Measurements from ENCODE around the gene SSR1.
"Not testable (repeated sequence)": the region's sequence is repeated elsewhere in the genome, so short reads cannot be mapped to it uniquely, and the experiment has no call there.

SSR1 gene

DNA sequence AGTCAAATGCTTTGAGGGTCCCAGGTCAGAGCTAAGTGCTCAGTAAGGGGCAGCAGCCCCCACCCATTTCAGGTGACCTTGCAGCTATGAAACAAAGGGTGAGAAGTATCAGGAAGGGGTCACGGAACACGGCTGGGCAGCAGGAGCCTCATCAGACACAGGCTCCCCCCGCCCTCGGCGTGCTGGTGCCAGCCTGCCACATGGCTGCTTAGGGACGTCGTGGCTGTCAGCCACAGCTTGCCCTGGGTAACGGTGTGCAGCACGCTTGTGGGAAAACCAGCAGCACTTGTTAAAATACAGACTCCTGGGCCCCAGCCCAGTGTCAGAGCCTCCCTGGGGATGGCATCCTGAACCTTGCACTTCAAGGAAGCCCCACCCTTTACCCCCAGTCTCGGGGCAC lies 39.3 kb downstream of the SSR1 start:
- no peak for DNase-seq

- DNase-seq, result no peak
Observed at GRCh38 chr6:7271205-7271534, 41.8 kb downstream of the SSR1 start.

DNA sequence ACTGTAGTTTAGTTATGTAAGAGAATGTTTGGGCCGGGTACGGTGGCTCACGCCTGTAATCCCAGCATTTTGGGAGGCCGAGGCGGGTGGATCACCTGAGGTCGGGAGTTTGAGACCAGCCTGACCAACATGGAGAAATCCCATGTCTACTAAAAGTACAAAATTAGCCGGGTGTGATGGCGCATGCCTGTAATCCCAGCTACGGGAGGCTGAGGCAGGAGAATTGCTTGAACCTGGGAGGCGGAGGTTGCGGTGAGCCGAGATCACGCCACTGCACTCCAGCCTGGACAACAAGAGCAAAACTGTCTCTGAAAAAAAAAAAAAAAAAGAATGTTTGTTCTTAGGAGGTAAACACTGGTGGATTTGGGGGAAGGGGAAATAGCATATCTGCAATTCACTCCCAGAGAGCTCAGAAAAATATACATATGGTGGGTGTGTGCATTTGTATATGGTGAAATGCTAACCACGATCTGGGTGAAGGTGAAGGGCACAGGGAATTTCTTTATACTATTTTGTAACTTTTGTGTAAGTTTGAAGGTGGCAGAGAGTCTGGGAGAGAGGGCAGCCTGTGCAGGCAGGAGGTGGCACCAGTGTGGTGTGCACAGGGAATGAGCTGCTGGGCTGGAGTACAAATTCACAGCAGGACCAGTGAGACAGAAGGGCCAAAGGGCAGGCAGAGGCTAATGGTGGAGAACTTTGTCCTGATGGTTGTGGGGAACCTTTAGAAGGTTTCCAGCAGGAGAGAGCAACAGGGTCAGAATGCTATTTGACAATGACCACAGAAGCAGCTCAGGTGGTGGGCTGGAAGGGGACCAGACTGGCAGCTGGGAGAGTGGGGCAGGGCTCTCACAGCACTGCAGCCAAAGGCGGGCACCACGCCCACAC lies 42.4 kb downstream of the SSR1 start:
- no peak for DNase-seq

DNA sequence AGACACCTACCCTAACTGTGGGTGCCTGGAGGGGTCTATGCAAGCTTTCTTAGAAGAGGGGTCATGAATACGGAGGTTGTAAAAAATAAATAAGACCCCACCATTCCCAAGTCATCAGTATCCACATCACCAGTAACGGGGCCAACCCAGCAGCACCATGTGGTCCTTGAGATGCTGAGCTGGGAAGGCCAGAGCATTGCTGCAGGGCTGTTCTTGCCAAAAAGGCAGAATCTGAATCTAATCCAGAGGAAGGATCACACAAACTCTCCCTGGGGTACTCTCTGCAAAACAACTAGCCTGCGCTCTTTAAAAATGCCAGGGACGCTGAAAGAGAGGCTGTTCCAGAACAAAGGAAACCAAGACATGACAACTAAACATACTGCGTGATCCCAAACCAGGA lies 43.2 kb downstream of the SSR1 start:
- DNase-seq, result no peak

- no peak for DNase-seq
Observed at GRCh38 chr6:7268816-7269555, 44.0 kb downstream of the SSR1 start.

DNA sequence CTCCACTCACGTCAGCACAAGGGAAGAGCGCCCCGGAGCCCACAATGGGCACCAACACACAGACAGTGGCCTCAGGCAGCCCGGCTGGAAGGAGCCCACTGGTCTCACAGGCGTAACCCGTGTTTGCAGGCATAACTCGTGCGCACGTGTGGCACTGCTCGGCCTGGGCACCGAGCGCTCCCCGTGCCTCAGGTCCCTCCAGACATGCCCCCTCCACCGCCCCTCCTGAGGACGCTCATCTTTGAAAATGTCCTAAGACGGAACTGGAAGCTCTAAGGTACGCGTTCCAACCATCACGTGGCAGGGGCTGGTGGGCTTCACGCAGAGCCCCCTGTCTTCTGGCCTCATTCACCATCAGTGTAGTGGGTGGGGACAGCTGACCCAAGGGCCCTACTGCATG lies 44.6 kb downstream of the SSR1 start:
- DNase-seq, result no peak

- DNase-seq, result no peak
Observed at GRCh38 chr6:7267466-7268091, 45.4 kb downstream of the SSR1 start.

DNA sequence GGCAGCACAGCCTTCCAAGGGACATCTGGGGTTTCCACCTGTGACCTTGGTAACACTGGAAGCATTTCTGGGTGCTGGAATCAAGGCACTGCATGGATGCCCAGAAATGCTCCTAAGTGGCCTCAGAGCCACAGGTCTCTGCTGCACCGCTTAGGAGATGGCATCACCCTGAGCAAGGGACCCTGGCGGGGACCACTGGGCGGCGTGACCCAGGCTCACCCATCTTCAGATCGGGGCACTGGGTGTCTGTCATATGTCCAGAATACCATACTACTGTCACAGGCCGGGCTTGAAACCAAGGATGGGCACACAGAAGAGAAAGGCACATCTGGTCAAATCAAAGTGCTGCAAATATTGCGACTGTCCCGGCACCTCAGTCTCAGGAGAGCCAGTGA lies 45.9 kb downstream of the SSR1 start:
- DNase-seq, result no peak

- not testable (repeated sequence) for DNase-seq
Observed at GRCh38 chr6:7265385-7265726, 47.6 kb downstream of the SSR1 start.

DNA sequence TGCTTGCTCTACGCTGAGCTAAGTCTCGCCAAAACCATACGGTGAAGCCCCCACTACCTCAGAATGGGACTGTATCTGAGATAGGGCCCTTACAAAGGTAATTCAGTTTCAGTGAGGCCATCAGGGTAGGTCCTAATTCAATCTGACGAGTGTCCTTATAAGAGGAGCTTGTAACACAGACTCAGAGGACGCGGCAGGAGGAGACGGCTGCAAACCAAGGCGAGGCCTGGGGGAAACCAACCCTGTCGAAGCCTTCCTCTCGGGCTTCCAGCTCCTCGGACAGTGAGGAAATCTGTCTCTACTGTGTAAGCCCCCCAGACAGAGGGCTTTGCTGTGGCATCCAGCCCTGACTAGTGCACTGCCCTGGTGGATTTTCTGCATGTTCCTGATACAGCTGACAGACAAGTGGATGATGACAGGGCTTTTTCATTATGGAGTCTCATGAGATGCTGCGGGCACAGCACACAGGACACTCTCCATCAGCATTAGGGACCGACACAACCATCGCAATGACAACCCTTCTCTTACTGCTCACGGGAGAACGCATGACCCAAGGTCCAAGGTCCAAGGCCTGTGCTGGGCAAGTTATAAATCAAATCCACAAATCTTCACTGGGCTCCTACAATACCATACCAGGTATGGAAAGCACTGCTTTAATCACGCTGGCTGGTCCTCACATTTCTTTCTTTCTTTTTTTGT lies 48.2 kb downstream of the SSR1 start:
- no peak for DNase-seq

- no peak for DNase-seq
Observed at GRCh38 chr6:7264041-7264440, 49.0 kb downstream of the SSR1 start.

DNA sequence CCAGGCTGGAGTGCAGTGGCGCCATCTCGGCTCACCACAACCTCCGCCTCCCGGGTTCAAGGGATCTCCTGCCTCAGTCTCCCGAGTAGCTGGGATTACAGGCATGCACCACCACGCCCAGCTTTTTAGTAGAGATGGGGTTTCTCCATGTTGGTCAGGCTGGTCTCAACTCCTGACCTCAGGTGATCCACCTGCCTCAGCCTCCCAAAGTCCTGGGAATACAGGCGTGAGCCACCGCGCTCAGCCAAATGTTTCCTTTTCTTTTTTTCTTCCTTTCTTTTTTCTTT lies 49.5 kb downstream of the SSR1 start:
- DNase-seq, result not testable (repeated sequence)

- no peak for DNase-seq
Observed at GRCh38 chr6:7262746-7263518, 50.1 kb downstream of the SSR1 start.

- no peak for DNase-seq
Observed at GRCh38 chr6:7261852-7262461, 51.0 kb downstream of the SSR1 start.

DNA sequence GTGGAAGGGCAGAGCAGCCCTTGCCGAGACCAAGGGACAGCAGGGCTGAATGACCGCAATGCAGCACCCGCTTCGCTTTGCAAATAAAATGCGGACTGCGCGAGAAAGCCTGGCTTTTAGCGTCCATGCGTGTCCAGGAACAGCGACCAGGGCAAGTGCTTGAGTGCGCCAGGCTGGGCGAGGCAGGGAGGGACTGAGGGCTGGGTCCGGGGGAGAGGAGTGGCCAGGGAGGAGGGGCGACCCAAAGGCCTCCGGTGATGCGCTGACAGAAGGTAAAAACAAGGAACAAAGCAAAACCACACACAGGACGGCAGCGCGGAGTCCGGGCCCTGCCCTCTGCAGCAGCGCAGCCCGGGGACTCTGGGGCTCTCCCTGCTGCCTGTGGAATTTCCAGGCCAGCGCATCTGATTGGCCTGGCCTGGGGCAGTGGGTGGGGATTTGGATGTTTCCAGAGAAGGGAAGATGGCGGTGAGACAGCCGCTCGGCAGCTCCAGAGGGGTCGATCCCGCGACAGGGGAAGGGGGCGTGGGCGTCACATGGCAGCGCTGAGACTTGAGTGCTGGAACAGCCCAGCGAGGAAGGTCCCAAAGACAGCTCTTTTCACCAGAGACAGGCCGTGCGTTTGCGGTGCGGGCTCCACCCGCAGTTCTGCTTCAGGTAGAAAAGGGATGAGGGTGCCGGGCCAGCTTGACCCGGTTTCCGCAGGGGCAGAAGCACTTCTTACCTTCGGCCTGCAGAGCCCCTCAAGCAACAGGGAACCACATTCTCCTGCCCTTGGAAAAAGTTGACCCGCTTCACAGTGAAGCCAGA lies 51.8 kb downstream of the SSR1 start:
- DNase-seq, result peak; percentile 32

GRCh38 chr6:7260291-7261031 lies 52.5 kb downstream of the SSR1 start:
- DNase-seq, result no peak

- no peak for DNase-seq
Observed at GRCh38 chr6:7258231-7258763, 54.7 kb downstream of the SSR1 start.

DNA sequence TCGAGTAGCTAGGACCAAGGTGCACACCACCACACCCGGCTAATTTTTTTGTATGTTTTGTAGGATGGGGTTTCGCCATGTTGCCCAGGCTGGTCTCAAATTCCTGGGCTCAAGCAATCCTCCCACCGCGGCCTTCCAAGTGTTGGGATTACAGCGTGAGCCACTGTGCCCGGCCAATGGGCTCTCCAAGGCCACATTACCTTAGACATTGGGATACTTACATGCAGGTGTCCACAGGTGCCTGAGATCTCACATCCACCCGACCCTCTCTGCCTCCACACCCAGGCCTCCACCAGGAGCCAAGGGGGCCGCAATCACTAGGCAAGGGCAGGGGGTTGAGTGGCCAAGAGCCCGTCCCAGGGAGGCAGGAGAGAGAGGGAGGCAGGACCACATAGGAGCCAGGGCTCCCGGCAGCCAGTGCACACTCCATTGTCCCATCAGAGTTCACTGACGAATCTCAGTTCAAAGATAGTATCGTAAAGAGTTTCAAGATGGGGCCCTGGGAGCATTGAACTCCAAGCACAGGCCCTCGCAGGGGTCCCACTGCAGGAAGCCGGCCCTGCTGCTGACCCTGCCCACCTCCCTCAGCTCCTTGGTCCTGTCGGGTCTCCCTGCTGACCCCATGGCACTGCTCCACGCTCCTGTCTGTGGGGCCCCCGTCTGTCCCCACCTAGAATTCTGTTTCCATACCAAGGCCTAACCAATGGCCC lies 55.3 kb downstream of the SSR1 start:
- DNase-seq, result no peak

GRCh38 chr6:7256785-7257184 lies 56.2 kb downstream of the SSR1 start:
- DNase-seq, result no peak

- no peak for DNase-seq
Observed at GRCh38 chr6:7255918-7256317, 57.1 kb downstream of the SSR1 start.

All from GF-D8 (cell line).